ENCODE measurements around the gene ZMIZ2.

DNA sequence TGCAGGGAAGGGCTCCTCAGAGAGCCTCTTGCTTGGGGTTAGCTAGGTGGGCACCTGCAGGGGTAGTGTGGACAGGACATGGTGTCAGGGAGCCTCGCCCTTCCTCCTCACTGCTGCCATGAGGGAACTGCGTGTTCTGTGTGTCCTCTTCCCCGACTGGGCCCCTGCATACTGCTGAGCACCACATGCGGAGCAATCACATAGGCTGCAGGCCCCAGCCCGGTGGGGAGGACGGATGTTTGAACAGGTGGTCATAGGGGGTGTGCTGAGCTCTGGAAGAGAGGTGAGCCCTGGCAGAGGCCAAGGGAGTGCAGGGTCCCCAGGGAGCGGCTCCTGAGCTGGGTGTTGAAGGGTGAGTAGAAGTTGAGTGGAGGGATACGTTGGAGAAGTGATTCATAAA is 48.3 kb upstream of the ZMIZ2 start:
- TF ChIP-seq POLR2A (IDR thresholded peaks at IDR 0.05) = no peak
- TF ChIP-seq, protein P1, sequence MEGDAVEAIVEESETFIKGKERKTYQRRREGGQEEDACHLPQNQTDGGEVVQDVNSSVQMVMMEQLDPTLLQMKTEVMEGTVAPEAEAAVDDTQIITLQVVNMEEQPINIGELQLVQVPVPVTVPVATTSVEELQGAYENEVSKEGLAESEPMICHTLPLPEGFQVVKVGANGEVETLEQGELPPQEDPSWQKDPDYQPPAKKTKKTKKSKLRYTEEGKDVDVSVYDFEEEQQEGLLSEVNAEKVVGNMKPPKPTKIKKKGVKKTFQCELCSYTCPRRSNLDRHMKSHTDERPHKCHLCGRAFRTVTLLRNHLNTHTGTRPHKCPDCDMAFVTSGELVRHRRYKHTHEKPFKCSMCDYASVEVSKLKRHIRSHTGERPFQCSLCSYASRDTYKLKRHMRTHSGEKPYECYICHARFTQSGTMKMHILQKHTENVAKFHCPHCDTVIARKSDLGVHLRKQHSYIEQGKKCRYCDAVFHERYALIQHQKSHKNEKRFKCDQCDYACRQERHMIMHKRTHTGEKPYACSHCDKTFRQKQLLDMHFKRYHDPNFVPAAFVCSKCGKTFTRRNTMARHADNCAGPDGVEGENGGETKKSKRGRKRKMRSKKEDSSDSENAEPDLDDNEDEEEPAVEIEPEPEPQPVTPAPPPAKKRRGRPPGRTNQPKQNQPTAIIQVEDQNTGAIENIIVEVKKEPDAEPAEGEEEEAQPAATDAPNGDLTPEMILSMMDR (IDR thresholded peaks at IDR 0.05) = no peak
